ENCODE results near the gene GPR135.
A peak's percentile ranks its signal among the peaks of the same experiment; 100 is the strongest.
"Not testable (repeated sequence)": the region's sequence is repeated elsewhere in the genome, so short reads cannot be mapped to it uniquely, and the experiment has no call there.

GPR135 gene

DNA sequence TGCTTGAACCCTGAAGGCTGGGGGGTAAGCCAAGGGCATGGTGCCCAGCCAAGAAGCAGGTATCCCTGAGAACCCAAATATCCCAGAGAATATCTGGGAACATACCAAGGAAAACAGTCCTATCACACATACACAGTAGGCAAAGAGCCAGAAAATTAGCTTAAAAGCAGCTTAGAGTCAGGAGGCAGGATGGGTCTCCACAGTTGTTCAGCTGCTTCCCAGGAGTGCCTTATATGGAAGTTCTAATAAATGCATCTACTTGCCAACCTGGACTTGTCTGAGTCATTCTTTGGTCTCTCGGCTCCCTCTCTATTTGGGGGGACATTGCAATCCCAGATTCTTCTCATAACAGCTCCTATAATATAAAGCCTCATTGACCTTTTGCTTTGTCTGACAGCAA, 9.0 kb upstream of the GPR135 start:
- no peak for DNase-seq (ENCODE audit: low spot score)

DNA sequence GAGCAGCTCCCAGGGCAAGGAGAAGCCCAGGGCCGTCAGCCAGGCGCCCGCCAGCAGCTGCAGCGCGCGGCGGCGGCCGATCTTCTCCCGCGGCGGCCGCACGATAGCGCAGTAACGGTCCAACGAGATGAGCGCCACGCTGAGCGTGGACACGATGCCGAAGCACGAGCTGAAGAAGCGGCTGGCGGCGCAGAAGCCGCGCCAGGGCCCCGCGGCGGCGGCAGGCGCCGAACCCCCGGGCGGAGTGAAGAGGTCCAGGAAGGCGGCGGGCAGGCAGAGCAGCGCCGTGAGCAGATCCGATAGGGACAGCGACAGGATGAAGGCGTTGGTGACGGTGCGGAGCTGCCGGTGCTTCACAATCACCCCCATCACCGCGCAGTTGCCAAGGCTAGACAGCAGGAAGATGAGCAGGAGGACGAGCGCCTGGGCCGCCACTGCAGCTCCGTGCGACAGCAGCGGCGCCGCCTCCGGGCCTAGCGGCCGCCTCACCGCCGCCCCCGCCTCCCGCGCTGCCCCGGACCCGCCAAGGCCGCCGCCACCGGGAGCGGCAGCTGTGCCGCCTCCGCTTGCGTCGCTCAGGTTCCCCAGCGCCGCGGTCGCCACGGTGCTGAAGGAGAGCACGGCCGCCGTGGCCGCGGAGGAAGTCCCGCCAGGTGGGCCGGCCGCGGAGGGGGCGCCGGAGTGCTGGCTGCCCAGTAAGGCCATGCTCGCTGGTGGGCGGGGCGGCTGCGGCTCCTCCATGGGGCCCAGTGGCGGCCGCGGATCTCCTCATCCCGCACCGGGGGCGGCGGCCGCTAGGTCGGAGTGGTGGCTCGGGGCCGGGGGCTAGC, 479 bp downstream of the GPR135 start:
- DNase-seq (ENCODE audit: low spot score) = peak; percentile 30

DNA sequence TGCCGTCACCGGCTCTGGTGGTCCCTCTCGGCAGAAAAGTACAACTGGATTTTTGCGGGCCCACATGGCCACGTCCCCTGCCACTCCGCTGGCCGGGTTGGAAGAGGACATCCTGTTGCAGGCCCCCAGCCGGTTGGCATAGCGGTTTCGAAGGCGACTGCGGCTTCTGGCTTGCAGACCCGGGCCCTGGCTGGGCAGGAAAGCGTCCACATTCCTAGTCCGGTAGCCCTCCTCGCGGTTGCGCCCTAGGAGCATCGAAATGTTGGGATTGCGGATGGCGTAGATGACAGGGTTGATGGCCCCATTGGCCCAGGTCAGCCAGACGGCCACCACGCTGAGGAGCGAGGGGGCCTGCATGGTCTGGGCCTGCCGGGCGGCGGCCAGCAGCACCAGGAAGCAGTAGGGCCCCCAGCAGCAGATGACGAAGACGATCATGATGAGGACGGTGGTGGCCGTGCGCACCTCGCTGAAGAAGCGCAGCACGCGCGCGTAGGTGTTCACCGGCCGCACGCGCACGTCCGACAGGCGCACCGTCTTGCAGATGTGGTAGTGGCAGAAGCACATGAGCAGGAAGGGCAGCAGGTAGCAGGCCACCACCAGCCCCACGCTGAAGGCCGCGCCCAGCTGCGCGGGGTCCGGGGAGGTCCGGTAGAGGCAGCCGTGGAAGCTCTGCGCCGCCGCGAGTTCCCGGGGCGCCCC, 1.2 kb downstream of the GPR135 start:
- DNase-seq (ENCODE audit: low spot score) = no peak

DNA sequence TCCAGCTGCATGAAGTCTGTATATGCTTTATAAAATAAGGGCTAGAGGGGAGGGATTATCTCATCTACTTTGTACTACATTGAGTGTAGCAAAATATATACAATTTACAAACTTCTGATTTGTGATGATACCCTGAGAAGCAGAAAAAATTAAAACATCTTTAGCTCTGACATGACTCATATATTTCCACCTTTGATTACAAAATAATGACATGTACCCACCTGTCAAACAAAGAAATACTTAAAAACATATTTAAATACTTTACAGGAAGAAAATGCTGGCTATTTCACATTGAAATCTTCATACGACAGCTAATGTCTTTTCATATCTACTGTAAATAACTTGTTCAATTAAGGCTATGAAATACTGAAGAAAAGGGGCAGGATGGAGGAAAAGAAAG, 3.3 kb downstream of the GPR135 start:
- DNase-seq (ENCODE audit: low spot score) = no peak

DNA sequence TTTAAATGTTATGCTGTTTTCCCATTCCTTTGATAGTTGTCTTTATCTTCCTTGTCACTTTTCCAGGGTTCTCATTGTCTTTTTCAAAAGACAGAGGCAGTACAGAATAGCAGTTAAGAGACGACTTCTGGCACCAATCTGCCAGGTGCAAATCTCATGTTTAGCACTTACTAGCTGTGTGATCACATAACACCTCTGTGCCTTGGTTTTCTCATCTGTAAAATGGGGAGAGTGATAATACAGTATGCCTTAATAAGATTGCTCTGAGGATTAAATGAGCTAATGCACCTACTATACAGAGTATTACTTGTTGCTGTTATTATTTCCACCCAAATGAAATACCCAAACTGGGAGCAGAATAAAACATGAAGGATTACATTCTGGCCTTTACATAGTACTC, 4.8 kb downstream of the GPR135 start:
- no peak for DNase-seq (ENCODE audit: low spot score)

DNA sequence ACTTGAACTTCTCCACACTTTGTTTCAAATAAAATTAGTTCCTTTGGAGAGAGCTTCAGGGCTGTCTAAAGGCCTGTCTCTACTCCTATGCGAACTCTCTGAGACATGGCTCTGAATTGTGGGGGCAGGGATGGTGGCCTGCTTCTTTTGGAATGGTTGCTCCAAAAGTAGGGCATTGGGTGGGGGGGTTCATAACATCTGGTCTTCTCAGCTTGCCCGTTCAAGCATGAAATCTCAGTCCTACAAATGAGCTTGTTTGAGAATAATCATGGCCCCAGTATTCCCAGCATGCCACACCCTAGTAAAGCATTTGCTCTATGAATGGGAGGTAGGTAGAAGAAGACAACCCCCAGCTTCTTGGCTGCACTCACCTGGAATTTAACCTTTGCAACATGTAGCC, 6.7 kb downstream of the GPR135 start:
- no peak for DNase-seq (ENCODE audit: low spot score)

DNA sequence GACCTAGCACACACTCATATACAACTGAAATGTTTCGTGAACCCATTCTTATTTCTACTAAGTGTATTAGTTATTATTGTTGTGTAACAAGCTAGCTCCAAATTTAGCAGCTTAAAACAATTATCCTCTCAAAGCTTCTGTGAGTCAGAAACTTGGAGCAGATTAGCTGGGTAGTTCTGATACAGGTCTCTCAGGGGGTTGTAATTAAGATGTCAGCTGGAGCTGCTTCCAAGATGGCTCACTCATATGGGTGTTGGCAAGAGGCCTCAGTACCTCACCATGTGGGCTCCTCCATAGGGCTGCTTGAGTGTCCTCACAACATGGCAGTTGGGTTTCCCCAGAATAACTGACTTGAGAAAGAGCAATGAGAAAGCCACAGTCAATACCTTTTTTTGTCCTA, 9.8 kb downstream of the GPR135 start:
- DNase-seq (ENCODE audit: low spot score) = no peak

DNA sequence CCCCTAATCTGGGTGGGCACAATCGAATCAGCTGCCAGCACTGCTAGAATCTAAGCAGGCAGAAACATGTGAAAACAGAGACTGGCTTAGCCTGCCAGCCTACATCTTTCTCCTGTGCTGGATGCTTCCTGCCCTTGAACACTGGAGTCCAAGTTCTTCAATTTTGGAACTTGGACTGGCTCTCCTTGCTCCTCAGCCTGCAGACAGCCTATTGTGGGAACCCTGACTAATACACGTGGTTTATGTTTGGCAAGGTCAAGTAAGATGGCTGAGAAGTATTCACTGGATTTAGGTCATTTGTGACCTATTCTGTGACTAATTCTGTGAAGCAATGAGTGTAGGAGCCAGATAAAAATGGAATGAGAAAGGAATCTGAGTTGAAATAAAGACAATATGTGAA, 11.0 kb downstream of the GPR135 start:
- DNase-seq (ENCODE audit: low spot score) = no peak

DNA sequence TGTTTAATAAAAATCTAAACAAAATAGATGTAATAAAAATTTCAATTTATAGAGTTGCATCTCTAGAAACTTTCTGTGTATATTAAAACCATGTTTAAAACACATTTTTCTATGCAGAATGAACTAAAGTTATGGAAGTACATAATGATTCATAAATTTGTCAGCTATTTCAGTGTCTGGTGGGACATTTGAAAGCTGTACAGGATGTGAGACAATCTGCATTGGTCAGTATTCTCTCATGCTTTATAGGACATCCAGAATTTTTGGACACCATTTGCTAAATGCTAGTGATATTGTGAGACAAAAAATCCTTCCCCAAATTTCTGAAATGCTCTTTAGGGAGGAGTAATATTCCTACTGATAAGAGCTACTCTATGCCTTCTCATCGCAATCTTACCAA, 13.3 kb downstream of the GPR135 start:
- no peak for DNase-seq (ENCODE audit: low spot score)

DNA sequence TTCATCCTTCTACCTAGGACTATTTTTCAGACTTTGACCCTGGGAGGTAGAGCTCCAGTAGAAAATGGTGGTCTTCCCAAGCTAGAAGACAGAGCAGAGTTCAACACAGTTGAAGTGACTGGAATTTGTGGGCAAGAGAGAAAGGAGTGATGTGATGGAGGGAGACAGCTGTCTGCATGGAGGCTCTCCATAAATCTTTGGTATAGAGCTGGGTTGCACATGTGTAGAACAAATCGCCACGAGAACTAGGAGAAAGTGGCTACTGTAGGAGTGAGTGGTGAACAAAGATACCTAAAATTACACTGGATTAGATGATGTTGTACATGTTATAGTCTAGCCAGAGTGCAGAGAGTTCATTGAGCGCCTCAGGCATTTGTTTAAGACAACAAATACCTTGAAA, 14.5 kb downstream of the GPR135 start:
- DNase-seq (ENCODE audit: low spot score) = no peak

DNA sequence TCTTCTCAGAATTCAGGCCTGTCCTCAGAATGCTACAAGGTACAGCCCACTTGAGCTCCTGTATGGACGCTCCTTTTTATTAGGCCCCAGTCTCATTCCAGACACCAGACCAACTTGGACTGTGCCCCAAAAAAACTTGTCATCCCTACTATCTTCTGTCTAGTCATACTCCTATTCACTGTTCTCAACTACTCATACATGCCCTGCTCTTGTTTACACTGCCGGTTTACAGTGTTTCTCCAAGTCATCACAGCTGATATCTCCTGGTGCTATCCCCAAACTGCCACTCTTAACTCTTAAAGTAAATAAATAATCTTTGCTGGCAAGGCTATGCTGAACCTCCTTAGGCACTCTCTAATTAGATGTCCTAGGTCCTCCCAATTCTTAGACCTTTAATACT, 16.5 kb downstream of the GPR135 start:
- DNase-seq (ENCODE audit: low spot score) = not testable (repeated sequence)

DNA sequence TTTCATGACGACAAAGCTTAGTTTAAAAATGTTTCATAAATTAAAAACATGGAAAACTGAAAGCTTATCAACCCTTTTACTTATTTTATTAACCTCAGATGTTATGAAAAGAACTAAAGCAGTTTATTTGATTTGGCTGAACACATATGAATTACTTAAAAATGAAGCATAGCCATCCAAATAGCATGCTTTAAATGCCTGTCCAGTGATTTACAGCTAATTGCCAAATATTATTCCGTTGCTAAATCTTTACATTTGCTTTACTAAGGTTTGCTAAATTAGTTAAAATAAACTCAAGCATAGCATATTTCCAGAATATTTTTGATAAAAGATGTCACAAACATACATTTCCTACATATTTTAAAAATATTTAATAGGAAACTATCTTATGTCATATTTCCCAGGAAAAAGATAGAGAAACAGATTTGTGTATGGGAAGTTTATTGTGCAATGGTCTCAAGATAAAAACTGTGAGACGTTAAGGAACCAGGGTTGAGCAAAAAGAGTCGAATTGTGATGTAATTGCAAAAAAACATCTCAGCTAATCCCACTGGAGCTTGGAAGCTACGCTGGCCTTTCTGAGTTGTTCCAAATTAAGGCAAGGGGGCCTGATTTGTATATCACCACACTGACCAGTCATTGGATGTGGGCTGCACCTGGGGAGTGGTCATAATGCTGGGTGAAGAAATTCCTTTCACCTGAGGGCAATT, 25.8 kb downstream of the GPR135 start:
- DNase-seq (ENCODE audit: low spot score) = no peak

DNA sequence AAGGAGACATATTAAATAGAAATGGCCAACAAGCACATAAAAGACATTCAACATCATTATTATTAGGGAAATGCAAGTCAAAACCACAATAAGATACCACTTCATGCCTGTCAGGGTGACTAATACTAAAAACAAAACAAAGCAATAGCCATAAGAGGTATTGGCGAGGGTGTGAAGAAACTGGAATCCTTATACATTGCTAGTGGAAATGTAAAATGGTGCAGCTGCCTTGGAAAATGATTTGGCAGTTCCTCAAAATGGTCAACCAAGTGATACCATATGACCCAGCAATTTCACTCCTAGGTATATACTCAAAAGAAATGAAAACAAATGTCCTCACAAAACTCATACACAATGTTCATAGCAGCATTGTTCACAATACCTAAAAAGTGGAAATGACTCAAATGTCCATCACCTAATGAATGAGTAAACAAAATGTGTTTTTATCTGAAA, 27.0 kb downstream of the GPR135 start:
- DNase-seq (ENCODE audit: low spot score) = no peak

DNA sequence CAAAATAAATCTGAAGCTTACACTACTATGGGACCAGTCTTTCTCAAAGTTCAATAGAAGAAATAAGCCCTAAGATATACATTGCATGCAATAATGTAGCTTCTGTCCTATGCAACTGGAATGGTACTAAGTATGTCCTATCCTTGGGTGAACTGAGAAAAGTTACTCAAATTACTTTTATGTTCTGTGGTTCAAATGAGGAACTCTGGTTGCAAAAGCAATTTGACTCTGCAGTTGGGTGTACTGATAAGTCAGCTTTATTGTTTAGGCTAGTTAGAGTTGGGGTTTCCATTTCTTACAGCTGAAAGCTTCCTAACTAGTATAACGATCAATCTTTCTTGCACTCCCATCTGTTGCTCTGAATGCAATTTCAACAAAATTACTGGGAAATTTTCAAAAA, 29.2 kb downstream of the GPR135 start:
- DNase-seq (ENCODE audit: low spot score) = no peak

DNA sequence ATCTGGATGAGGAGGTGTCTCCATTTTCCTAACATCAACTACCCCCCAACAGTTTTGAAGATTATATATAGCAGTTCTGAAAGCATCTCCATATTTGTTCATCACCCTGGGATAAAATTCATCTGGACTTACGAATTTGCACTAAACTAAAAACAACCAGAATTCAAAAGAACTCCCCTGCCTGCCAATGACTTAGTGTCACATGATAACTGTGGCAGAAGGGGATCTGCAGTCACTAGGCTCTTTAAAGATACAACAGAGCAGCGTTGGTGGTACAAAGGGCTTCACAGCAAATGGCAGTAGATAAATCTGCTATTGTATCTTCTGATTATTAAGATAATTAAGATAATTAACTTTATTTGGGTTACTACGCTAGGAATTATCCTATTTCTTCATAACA, 30.1 kb downstream of the GPR135 start:
- no peak for DNase-seq (ENCODE audit: low spot score)

DNA sequence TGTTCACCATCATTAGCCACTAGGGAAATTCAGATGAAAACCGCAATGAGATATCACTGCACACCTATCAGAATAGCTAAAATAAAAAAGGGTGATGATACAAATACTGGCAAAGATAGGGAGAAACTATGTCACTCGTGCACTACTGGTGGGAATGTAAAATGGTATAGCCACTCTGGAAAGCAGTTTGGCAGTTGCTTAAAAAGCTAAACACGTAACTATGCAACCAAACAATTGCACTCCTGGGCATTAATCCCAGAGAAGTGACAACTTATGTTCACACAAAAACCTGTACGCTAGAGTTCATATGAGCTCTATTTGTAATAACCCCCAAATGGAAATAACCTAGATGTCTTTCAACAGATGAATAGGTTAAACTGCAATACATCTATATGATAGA, 35.4 kb downstream of the GPR135 start:
- no peak for DNase-seq (ENCODE audit: low spot score)

DNA sequence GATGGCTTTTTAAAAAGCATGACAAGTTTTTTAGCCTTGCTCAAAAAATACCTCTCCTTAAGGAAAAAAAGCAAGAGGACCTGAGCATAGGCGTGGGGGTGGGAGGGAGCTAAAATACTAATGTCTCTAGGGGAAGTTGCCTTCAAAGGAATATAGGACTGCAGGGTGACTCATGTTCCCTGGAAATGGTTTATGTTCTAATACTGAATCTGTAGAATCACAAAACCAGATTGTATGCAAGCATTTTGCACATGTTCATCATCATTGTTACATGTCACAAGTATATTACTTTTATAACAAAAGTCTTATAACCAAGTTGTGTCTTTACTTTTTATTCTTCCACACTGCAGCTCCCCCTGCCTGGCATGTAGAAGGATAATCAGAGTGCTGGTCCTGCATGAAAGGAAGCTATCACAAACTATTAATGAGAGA, 36.6 kb downstream of the GPR135 start:
- no peak for DNase-seq (ENCODE audit: low spot score)

DNA sequence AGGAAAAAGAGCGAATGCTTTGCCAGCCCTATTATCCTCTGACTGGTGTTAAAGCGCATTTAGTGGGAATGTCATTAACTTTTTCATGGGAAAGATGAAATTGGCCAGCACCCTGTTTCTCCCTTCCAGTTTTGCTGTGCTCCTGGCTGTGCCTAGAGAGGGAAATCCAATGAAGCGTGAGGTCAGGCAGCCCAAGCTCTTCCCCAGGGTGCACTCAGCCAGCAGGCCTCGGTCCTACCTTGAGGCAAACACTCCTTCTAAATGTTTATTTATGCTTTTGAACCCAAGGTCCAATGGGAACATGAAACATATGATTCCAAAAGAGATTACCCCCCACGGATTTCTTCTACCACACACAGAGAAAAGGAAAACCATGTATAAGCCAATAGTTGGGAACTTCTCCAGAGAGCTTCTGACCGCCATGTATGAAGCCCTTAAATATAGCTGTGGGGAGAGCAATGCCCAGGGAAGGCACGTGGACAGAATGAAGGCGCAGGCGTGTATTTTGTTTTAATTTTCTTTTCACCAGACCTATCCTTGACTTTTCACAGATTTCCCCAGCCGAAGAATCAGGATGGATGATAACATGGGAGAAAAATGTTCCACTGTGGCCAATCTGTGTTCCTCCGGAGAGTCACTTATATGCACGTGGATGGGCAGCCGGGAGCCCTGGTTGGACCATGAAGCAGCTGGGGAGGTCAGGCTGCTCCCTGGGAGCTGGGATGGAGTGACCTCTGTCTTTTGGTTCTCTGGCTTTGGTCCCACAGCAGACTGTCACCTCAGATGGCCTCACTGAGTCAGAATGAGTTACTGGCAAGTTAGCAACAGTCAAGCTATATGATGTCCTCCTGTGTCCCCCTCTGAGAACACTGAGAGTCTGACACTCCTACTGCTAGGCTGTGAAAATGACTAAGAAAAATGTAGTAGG, 37.3 kb downstream of the GPR135 start:
- DNase-seq (ENCODE audit: low spot score) = no peak

DNA sequence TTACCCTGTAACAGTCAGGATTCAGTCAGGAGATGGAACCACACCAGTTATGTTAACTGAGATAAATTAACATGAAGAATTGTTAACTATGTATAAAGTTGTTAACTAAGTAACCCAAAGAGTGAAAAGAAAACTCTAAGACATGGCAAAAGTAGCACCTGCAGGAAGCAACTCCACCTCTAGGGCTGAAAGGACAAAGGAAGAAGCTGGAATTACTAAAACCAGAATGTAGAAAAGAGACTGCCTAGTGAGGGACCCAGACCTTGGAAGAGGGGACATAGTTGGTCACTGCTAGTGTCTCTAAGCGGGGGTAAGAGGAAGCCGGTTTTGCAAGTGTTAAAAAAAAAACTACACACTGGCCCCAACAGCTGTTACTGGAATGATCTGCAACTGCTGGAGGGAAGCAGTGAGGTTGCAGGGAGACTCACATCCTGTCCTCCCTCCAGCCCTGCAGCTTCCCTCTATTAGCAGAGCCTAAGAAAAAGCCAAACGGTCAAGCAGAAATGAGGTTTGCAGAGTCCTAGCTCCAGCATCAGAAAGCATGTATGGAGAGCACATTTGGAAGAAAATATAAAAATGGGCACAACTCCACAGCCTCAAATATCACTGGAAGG, 39.8 kb downstream of the GPR135 start:
- no peak for DNase-seq (ENCODE audit: low spot score)

DNA sequence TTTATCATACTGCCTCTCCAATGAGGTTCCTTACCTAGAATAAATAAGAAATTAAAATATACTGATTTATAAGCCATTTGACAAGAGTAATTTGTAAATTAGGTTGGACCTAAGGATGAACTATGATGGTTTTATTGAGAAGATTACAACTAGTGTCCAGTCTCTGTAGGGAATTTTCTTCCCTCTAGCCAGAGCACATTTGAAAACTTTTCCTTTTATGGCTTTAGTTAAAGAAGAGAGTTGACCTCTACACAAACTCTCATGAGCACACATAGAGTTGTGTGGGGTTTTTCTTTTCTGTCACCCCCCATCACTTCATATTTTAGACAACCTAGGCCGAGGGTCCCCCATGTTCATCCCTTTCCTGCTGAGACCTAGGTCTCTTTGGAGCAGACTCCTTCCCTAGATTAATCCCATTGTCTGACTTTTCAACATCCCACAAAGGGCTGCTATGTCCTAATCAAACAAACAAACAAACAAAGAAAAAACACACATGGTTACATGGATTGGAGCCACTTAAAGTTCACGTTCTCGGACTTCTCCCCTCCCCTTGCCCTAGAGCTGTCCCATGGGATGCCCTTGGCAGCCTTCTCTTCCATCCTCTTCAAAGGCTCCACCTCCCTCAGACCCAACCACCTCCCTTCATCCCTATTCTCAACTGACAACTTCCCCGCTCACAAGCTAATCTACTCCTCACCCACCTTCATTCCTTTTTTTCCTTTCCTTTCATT, 40.7 kb downstream of the GPR135 start:
- no peak for DNase-seq (ENCODE audit: low spot score)
